HepG2 (cell line): ENCODE measurements around the gene ICAM2. TPM values are rescaled to one million over a fixed set of nuclear protein-coding genes. Genes with fewer than 3 reads are reported as not detected.

ENCODE experiments used
- ATF1 ChIP-seq: IDR thresholded peaks from 2 replicates; pipeline ENCODE4 v1.6.1; 2016; ENCODE audit warnings: mild to moderate bottlenecking, control low read depth
- CREB1 ChIP-seq, 2 experiments: fragments of 450-650 bp in 1 of 2; IDR thresholded peaks; 2 replicates each; pipeline ENCODE4 v1.6.1; 2016 to 2017; ENCODE audit warnings: control low read depth in 1 of 2, mild to moderate bottlenecking in 1 of 2, missing compliant biosample characterization in 1 of 2, missing genetic modification characterization in 1 of 2
- DNMT1 ChIP-seq: sonication (generic); formaldehyde crosslinking; IDR thresholded peaks from 2 replicates; pipeline ENCODE4 v1.5.1; 2020; ENCODE audit warnings: mild to moderate bottlenecking, missing genetic modification reagents
- GABPA ChIP-seq, 2 experiments: IDR thresholded peaks; 2 replicates each; pipeline ENCODE4 v1.6.1; 2011 to 2016; ENCODE audit warnings: low read depth in 2 of 2, low read length in 1 of 2, missing biosample characterization in 1 of 2, missing genetic modification characterization in 1 of 2
- KDM6A ChIP-seq: IDR thresholded peaks from 2 replicates; pipeline ENCODE4 v1.6.1; 2016; ENCODE audit warnings: low read depth
- MEIS1 ChIP-seq: sonication (generic); formaldehyde crosslinking; IDR thresholded peaks from 2 replicates; pipeline ENCODE4 v1.9.0; 2021; ENCODE audit warnings: mild to moderate bottlenecking, missing genetic modification reagents, moderate library complexity, borderline replicate concordance
- NFE2L2 ChIP-seq: fragments of 150-350 bp; IDR thresholded peaks from 2 replicates; pipeline ENCODE4 v1.6.1; 2014; ENCODE audit warnings: low read length
- PAXIP1 ChIP-seq: sonication (generic); formaldehyde crosslinking; conservative IDR thresholded peaks from 2 replicates; pipeline ENCODE4 v1.4.0; 2020; ENCODE audit warnings: mild to moderate bottlenecking, missing genetic modification reagents, moderate library complexity
- RELA ChIP-seq: sonication (generic); formaldehyde crosslinking; IDR thresholded peaks from 2 replicates; pipeline ENCODE4 v1.4.0; 2020; ENCODE audit warnings: missing genetic modification reagents
- SAP130 ChIP-seq: IDR thresholded peaks from 2 replicates; pipeline ENCODE4 v1.6.1; 2016; ENCODE audit warnings: low read depth
- SIX4 ChIP-seq: sonication (generic); formaldehyde crosslinking; IDR thresholded peaks from 2 replicates; pipeline ENCODE4 v1.4.0; 2020; ENCODE audit warnings: missing genetic modification reagents
- SMAD3 ChIP-seq: sonication (generic); formaldehyde crosslinking; IDR thresholded peaks from 2 replicates; pipeline ENCODE4 v1.4.0; 2020; ENCODE audit warnings: missing genetic modification reagents
- THRA ChIP-seq: sonication (generic); formaldehyde crosslinking; IDR thresholded peaks from 2 replicates; pipeline ENCODE4 v1.4.0; 2020; ENCODE audit warnings: missing genetic modification reagents, borderline replicate concordance
- ZC3H13 ChIP-seq: sonication (generic); formaldehyde crosslinking; IDR thresholded peaks from 2 replicates; pipeline ENCODE4 v1.8.1; 2023; ENCODE audit warnings: mild to moderate bottlenecking, missing genetic modification reagents, moderate library complexity
- ZNF235 ChIP-seq: sonication (generic); formaldehyde crosslinking; IDR thresholded peaks from 2 replicates; pipeline ENCODE4 v1.8.1; 2023; ENCODE audit warnings: mild to moderate bottlenecking, missing genetic modification reagents, borderline replicate concordance
- ZNF24 ChIP-seq: fragments of 450-650 bp; IDR thresholded peaks from 2 replicates; pipeline ENCODE4 v1.6.1; 2017; ENCODE audit warnings: antibody characterized with exemption, mild to moderate bottlenecking
- ZNF350 ChIP-seq: sonication (generic); formaldehyde crosslinking; IDR thresholded peaks from 2 replicates; pipeline ENCODE4 v1.4.0; 2020; ENCODE audit warnings: mild to moderate bottlenecking, low read depth, missing genetic modification reagents, borderline replicate concordance
- ZNF547 ChIP-seq: sonication (generic); formaldehyde crosslinking; IDR thresholded peaks from 2 replicates; pipeline ENCODE4 v1.5.1; 2020; ENCODE audit warnings: mild to moderate bottlenecking, missing genetic modification reagents
- ZNF550 ChIP-seq: sonication (generic); formaldehyde crosslinking; IDR thresholded peaks from 2 replicates; pipeline ENCODE4 v1.4.0; 2020; ENCODE audit warnings: mild to moderate bottlenecking, missing genetic modification reagents, borderline replicate concordance
- ZNF563 ChIP-seq: sonication (generic); formaldehyde crosslinking; IDR thresholded peaks from 2 replicates; pipeline ENCODE4 v1.8.0; 2022; ENCODE audit warnings: mild to moderate bottlenecking, moderate library complexity, missing genetic modification reagents
- ZNF7 ChIP-seq: IDR thresholded peaks from 2 replicates; pipeline ENCODE4 v1.6.1; 2016; ENCODE audit warnings: missing biosample characterization, missing genetic modification reagents
- polyA plus RNA-seq, 8 experiments: library from polyadenylated mRNA; depleted of rRNA in 3 of 8; stranded (reverse) in 7 of 8; unstranded in 1 of 8; fragments of >200 nt; fragmentation: Illumina TruSeq in 4 of 8; extraction: Trizol in 4 of 8; gene quantifications; 2 replicates each; pipeline versions ENCODE4 v1.2.1 to v1.2.3, GENCODE V29; 2011 to 2016; ENCODE audit warnings: low read depth in 4 of 8, missing spikeins in 1 of 8, mixed read lengths in 1 of 8; ENCODE audit not compliant: insufficient read depth in 1 of 8
- total RNA-seq, 5 experiments: library from RNA; depleted of rRNA; stranded (reverse); fragments of >200 nt; fragmentation: Illumina TruSeq; extraction: Trizol; gene quantifications; 2 replicates each; pipeline ENCODE4 v1.2.3, GENCODE V29; 2016; ENCODE audit warnings: low read depth in 1 of 5
- TF ChIP-seq, protein P1 (sequence below): sonication (generic); formaldehyde crosslinking; IDR thresholded peaks from 2 replicates; pipeline ENCODE4 v1.4.0; 2020; ENCODE audit warnings: missing genetic modification reagents, mild to moderate bottlenecking, borderline replicate concordance

Gene ICAM2
- total and polyA plus RNA-seq, 2 of the 13 experiments (the other 11 are each of a cell fraction or from before 2014, with no cell fraction given), result 10.9 to 20.8 TPM

DNA sequence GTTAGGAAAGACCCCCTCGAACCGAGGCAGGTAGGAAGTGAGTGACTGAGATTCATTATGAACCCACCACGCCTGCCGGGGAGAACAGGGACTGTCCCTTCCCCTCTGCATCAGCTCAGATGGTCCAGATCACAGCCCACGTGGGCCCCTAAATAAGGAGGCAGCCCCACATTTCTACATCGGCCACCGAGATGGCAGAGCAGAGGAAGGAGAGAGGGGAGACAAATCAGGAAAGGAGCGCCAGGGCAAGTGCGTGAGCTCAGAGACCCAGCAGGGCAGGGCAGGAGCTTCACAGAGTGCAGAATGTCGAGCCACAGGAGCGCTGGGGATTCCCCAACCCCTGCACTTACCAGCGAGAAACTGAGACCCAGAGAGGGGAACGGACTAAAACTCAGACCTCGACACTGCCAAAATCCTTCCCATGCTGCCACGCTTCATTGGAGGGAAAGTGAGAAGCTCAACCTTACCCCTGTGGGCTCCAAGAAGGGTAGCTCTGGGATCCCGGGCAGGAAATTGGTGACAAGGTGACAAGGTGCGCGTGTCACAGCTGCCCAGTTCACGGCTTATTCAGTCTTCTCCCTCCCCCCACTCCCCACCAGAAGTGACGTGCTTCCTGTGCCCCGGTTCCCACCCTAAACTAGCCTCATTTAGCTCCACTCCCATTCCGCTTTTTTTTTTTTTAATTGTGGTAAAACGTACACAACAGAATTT is at the start of gene ICAM2 (continued):
- no peak for TF ChIP-seq ZNF550 (CRISPR knock-in tag)
- 0 out of 2 replicates have a peak, but pooled peaks have one; percentile 13 for TF ChIP-seq ZNF350 (CRISPR knock-in tag)
- no peak for TF ChIP-seq ZNF24
- TF ChIP-seq PAXIP1 (CRISPR knock-in tag), result peak; percentile 26; the same call in 1 of the 2 replicates
- TF ChIP-seq SMAD3, result no peak
- TF ChIP-seq KDM6A (CRISPR knock-in tag), result no peak
- TF ChIP-seq SAP130 (CRISPR knock-in tag), result peak; percentile 13; the same call in 1 of the 2 replicates
- TF ChIP-seq RELA (CRISPR knock-in tag), result 0 out of 2 replicates have a peak, but pooled peaks have one; percentile 28
- TF ChIP-seq CREB1 (IDR thresholded peaks at IDR 0.05), result 0 out of 2 replicates have a peak, but pooled peaks have one; percentile 42
- peak; percentile 50 for TF ChIP-seq CREB1 (CRISPR knock-in tag; IDR thresholded peaks at IDR 0.05)
- 0 out of 2 replicates have a peak, but pooled peaks have one; percentile 29 for TF ChIP-seq MEIS1
- TF ChIP-seq ZNF547 (CRISPR knock-in tag), result 0 out of 2 replicates have a peak, but pooled peaks have one; percentile 58
- no peak for TF ChIP-seq THRA (CRISPR knock-in tag)
- TF ChIP-seq ZC3H13 (CRISPR knock-in tag), result no peak
- 0 out of 2 replicates have a peak, but pooled peaks have one; percentile 36 for TF ChIP-seq ATF1 (CRISPR knock-in tag)
- TF ChIP-seq ZNF235 (CRISPR knock-in tag), result no peak
- TF ChIP-seq ZNF563 (CRISPR knock-in tag), result no peak
- TF ChIP-seq ZNF7 (CRISPR knock-in tag), result no peak
- TF ChIP-seq, protein P1, sequence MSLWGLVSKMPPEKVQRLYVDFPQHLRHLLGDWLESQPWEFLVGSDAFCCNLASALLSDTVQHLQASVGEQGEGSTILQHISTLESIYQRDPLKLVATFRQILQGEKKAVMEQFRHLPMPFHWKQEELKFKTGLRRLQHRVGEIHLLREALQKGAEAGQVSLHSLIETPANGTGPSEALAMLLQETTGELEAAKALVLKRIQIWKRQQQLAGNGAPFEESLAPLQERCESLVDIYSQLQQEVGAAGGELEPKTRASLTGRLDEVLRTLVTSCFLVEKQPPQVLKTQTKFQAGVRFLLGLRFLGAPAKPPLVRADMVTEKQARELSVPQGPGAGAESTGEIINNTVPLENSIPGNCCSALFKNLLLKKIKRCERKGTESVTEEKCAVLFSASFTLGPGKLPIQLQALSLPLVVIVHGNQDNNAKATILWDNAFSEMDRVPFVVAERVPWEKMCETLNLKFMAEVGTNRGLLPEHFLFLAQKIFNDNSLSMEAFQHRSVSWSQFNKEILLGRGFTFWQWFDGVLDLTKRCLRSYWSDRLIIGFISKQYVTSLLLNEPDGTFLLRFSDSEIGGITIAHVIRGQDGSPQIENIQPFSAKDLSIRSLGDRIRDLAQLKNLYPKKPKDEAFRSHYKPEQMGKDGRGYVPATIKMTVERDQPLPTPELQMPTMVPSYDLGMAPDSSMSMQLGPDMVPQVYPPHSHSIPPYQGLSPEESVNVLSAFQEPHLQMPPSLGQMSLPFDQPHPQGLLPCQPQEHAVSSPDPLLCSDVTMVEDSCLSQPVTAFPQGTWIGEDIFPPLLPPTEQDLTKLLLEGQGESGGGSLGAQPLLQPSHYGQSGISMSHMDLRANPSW, result no peak
- no peak for TF ChIP-seq SIX4 (CRISPR knock-in tag)
- no peak for TF ChIP-seq GABPA (IDR thresholded peaks at IDR 0.05; ENCODE audit: low read depth, low read length)
- TF ChIP-seq GABPA (CRISPR knock-in tag; IDR thresholded peaks at IDR 0.05; ENCODE audit: low read depth), result peak; percentile 26; the same call in 1 of the 2 replicates
- TF ChIP-seq DNMT1 (CRISPR knock-in tag), result peak; percentile 45; the same call in 1 of the 2 replicates
- TF ChIP-seq NFE2L2, result no peak
